HG02870 (cell line): ENCODE data around the gene CCDC136.
A peak's percentile ranks its signal among the peaks of the same experiment; 100 is the strongest.

ENCODE experiments used
- ATAC-seq: cut with Tn5 transposase; IDR thresholded peaks from one replicate; pipeline ENCODE4 v1.9.1; 2021; ENCODE audit warnings: mild to moderate bottlenecking, moderate library complexity; ENCODE audit not compliant: unreplicated experiment

CCDC136 gene

GRCh38 chr7:128859232-128860157, 67.7 kb downstream of the CCDC136 start:
- ATAC-seq, result no peak

- ATAC-seq, result no peak
Observed at GRCh38 chr7:128860158-128861073, 68.6 kb downstream of the CCDC136 start.

- ATAC-seq, result no peak
Observed at GRCh38 chr7:128861957-128862570, 70.3 kb downstream of the CCDC136 start.

GRCh38 chr7:128862571-128863432, 71.0 kb downstream of the CCDC136 start, which contains the start of gene ATP6V1F:
ATP6V1F (plus strand) TSS chr7:128862856; CDS start chr7:128862905, 49 bp downstream.
- ATAC-seq, result peak; percentile 88

GRCh38 chr7:128863433-128863989, 71.7 kb downstream of the CCDC136 start:
- no peak for ATAC-seq

GRCh38 chr7:128865303-128865702, 73.5 kb downstream of the CCDC136 start:
- ATAC-seq, result no peak

- no peak for ATAC-seq
Observed at GRCh38 chr7:128865996-128866877, 74.5 kb downstream of the CCDC136 start.

GRCh38 chr7:128867241-128867640, 75.5 kb downstream of the CCDC136 start:
- no peak for ATAC-seq

- no peak for ATAC-seq
Observed at GRCh38 chr7:128867842-128868623, 76.3 kb downstream of the CCDC136 start.

GRCh38 chr7:128868624-128869137, 76.9 kb downstream of the CCDC136 start:
- ATAC-seq, result no peak

GRCh38 chr7:128869138-128869943, 77.6 kb downstream of the CCDC136 start:
- ATAC-seq, result peak; percentile 57

GRCh38 chr7:128869944-128870285, 78.1 kb downstream of the CCDC136 start:
- ATAC-seq, result peak; percentile 17

GRCh38 chr7:128871050-128871449, 79.3 kb downstream of the CCDC136 start:
- ATAC-seq, result no peak
